ENCODE measurements around the gene CFAP61. TPM values are rescaled to one million over a fixed set of nuclear protein-coding genes. Genes with fewer than 3 reads are reported as not detected.

The CFAP61 gene
- total RNA-seq, 1 donor from 2014 or later = not detected

GRCh38 chr20:20266552-20266951, 214.2 kb downstream of the CFAP61 start:
- peaks cover 5% of the 10 kb centered on the region for H3K27me3 Mint-ChIP-seq (ENCODE audit: low read depth)
- H3K9me3 Mint-ChIP-seq (ENCODE audit: low read depth) = no peaks in the 10 kb centered on the region
- H3K4me1 Mint-ChIP-seq (ENCODE audit: low read depth) = no peaks in the 10 kb centered on the region
- H3K4me3 Mint-ChIP-seq (ENCODE audit: unreplicated experiment) = no peak overlapping the region
- no peak for DNase-seq (ENCODE audit: low spot score)
- H3K36me3 Mint-ChIP-seq (ENCODE audit: low read depth) = no peaks in the 10 kb centered on the region
- no peak overlapping the region for H3K27ac Mint-ChIP-seq (ENCODE audit: unreplicated experiment)
- no peak for TF ChIP-seq CTCF (IDR thresholded peaks at IDR 0.05)

- Mint-ChIP-seq H3K27me3 (ENCODE audit: low read depth) (peaks cover 4% of the 10 kb centered on the region), H3K4me1 (ENCODE audit: low read depth) (no peaks in the 10 kb centered on the region), H3K36me3 (ENCODE audit: low read depth) (no peaks in the 10 kb centered on the region), H3K9me3 (ENCODE audit: low read depth) (no peaks in the 10 kb centered on the region), H3K4me3 (ENCODE audit: unreplicated experiment) (no peak overlapping the region), H3K27ac (ENCODE audit: unreplicated experiment) (no peak overlapping the region)
- no peak for TF ChIP-seq CTCF (IDR thresholded peaks at IDR 0.05)
- no peak for DNase-seq (ENCODE audit: low spot score)
Measured at GRCh38 chr20:20267685-20268370, 215.5 kb downstream of the CFAP61 start.

DNA sequence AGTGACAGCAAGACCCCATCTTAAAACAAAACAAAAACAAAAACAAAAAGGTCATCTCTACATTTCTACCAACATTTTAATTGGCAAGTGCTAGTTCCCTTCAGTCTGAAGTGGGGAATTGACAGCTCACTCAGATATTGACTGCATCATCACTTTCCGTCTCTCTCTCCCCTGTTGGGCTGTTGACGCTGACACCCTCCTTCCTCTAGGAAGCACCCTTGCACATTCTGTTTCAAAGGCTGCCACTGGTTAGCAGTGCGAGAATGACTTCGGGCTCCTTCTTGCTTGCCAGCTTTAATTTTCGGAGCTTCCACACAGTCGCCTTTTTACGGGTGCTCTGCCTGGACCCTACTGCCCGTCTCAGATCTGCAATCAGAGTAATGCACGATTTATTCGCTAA, 218.9 kb downstream of the CFAP61 start:
- H3K9me3 Mint-ChIP-seq (ENCODE audit: low read depth) = no peaks in the 10 kb centered on the region
- TF ChIP-seq CTCF (IDR thresholded peaks at IDR 0.05) = no peak
- no peaks in the 10 kb centered on the region for H3K4me1 Mint-ChIP-seq (ENCODE audit: low read depth)
- DNase-seq (ENCODE audit: low spot score) = no peak
- no peak overlapping the region for H3K27ac Mint-ChIP-seq (ENCODE audit: unreplicated experiment)
- H3K27me3 Mint-ChIP-seq (ENCODE audit: low read depth) = peaks cover 3% of the 10 kb centered on the region
- no peak overlapping the region for H3K4me3 Mint-ChIP-seq (ENCODE audit: unreplicated experiment)
- H3K36me3 Mint-ChIP-seq (ENCODE audit: low read depth) = no peaks in the 10 kb centered on the region

DNA sequence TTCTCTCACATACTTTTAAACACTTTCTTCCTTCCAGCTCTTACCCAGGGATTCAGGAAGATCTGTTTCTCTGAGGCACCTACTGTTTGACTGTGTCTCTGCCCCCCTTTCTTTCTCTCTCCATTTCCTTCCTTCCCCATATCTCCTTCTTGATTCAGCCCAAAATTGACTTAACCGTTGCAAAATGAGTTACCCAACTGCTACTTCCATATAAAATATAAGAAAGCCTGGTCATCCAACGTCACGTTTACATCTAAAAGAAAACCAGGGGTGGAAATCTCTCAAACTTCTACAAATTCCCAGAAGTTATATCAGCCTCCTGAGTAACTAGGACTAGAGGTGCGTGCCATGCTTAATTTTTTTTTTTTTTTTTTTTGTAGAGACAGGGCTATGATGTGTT, 220.4 kb downstream of the CFAP61 start:
- TF ChIP-seq CTCF (IDR thresholded peaks at IDR 0.05) = no peak
- Mint-ChIP-seq H3K9me3 (ENCODE audit: low read depth) (no peaks in the 10 kb centered on the region), H3K36me3 (ENCODE audit: low read depth) (no peaks in the 10 kb centered on the region), H3K27ac (ENCODE audit: unreplicated experiment) (no peak overlapping the region), H3K4me1 (ENCODE audit: low read depth) (no peaks in the 10 kb centered on the region), H3K4me3 (ENCODE audit: unreplicated experiment) (no peak overlapping the region), H3K27me3 (ENCODE audit: low read depth) (peaks cover 2% of the 10 kb centered on the region)
- DNase-seq (ENCODE audit: low spot score) = no peak

GRCh38 chr20:20273286-20273685, 221.0 kb downstream of the CFAP61 start:
- Mint-ChIP-seq H3K27me3 (ENCODE audit: low read depth) (peaks cover 2% of the 10 kb centered on the region), H3K36me3 (ENCODE audit: low read depth) (no peaks in the 10 kb centered on the region), H3K9me3 (ENCODE audit: low read depth) (no peaks in the 10 kb centered on the region), H3K27ac (ENCODE audit: unreplicated experiment) (no peak overlapping the region), H3K4me1 (ENCODE audit: low read depth) (no peaks in the 10 kb centered on the region), H3K4me3 (ENCODE audit: unreplicated experiment) (no peak overlapping the region)
- no peak for TF ChIP-seq CTCF (IDR thresholded peaks at IDR 0.05)
- DNase-seq (ENCODE audit: low spot score) = no peak
